ENCODE results near the gene MCF2L2. TPM values are rescaled to one million over a fixed set of nuclear protein-coding genes. Genes with fewer than 3 reads are reported as not detected.

MCF2L2 gene
- total RNA-seq, 1 experiment from 2014 or later = 1.7 TPM

- Histone ChIP-seq H4K20me1 (ENCODE audit: insufficient read depth) (no peaks in the 10 kb centered on the region), H3K9me2 (ENCODE audit: insufficient read depth) (no peaks in the 10 kb centered on the region), H2AFZ (no peak overlapping the region), H3K36me3 (ENCODE audit: low read depth) (no peaks in the 10 kb centered on the region), H3K79me2 (ENCODE audit: low read depth) (no peaks in the 10 kb centered on the region), H3F3A (ENCODE audit: insufficient read depth, low read depth) (0 out of 2 replicates have a peak, but pooled peaks cover 3% of the 10 kb centered on the region), H3K4me1 (replicated peaks; ENCODE audit: insufficient read depth) (no peaks in the 10 kb centered on the region; the same call in 1 of the 2 replicates), H3K4me2 (no peak overlapping the region), H3K27ac (no peak overlapping the region), H3K27me3 (ENCODE audit: insufficient read depth, low read depth) (no peaks in the 10 kb centered on the region), H3K4me3 (no peak overlapping the region), H3K9me3 (ENCODE audit: insufficient read depth, low read depth) (no peaks in the 10 kb centered on the region)
- peak in 1 of 2 experiments; percentile 57 for DNase-seq
- POLR2A ChIA-PET (ENCODE audit: unreplicated experiment) = no interaction called here
- TF ChIP-seq EZH2 (IDR thresholded peaks at IDR 0.05; ENCODE audit: low read depth) (no peak), CTCF (conservative IDR thresholded peaks at IDR 0.05) (no peak)
- intact Hi-C loops (cut with micrococcal nuclease; ENCODE audit: unreplicated experiment) = no loop called here
- no TSS peak for BruUV-seq (replicated peaks)
- CTCF ChIA-PET = no interaction called here
Observed at GRCh38 chr3:183192650-183193300, 235.6 kb downstream of the MCF2L2 start.

GRCh38 chr3:183189641-183190040, 238.8 kb downstream of the MCF2L2 start:
- H2AFZ ChIP-seq = no peak overlapping the region
- H3K36me3 ChIP-seq (ENCODE audit: low read depth) = no peaks in the 10 kb centered on the region
- intact Hi-C loops (cut with micrococcal nuclease; ENCODE audit: unreplicated experiment) = no loop called here
- H3K27me3 ChIP-seq (ENCODE audit: insufficient read depth, low read depth) = no peaks in the 10 kb centered on the region
- H3K4me2 ChIP-seq = no peak overlapping the region
- no peak overlapping the region for H3K27ac ChIP-seq
- ChIA-PET CTCF (no interaction called here), POLR2A (ENCODE audit: unreplicated experiment) (no interaction called here)
- H3K9me3 ChIP-seq (ENCODE audit: insufficient read depth, low read depth) = no peaks in the 10 kb centered on the region
- no peaks in the 10 kb centered on the region for H3K9me2 ChIP-seq (ENCODE audit: insufficient read depth)
- no TSS peak for BruUV-seq (replicated peaks)
- H4K20me1 ChIP-seq (ENCODE audit: insufficient read depth) = no peaks in the 10 kb centered on the region
- no peak overlapping the region for H3K4me3 ChIP-seq
- no peak for DNase-seq
- peaks cover 16% of the 10 kb centered on the region for H3K4me1 ChIP-seq (replicated peaks; ENCODE audit: insufficient read depth)
- no peaks in the 10 kb centered on the region for H3K79me2 ChIP-seq (ENCODE audit: low read depth)
- TF ChIP-seq CTCF (conservative IDR thresholded peaks at IDR 0.05) = no peak
- no peak for TF ChIP-seq EZH2 (IDR thresholded peaks at IDR 0.05; ENCODE audit: low read depth)
- peaks cover 15% of the 10 kb centered on the region; the same call in 1 of the 2 replicates for H3F3A ChIP-seq (ENCODE audit: insufficient read depth, low read depth)

GRCh38 chr3:183188895-183189462, 239.4 kb downstream of the MCF2L2 start:
- no peak for DNase-seq
- Histone ChIP-seq H3K4me3 (no peak overlapping the region), H3K4me2 (no peak overlapping the region), H2AFZ (no peak overlapping the region), H3K79me2 (ENCODE audit: low read depth) (no peaks in the 10 kb centered on the region), H3K27ac (no peak overlapping the region), H3K27me3 (ENCODE audit: insufficient read depth, low read depth) (no peaks in the 10 kb centered on the region), H3K9me3 (ENCODE audit: insufficient read depth, low read depth) (no peaks in the 10 kb centered on the region), H3K36me3 (ENCODE audit: low read depth) (no peaks in the 10 kb centered on the region), H3K9me2 (ENCODE audit: insufficient read depth) (no peaks in the 10 kb centered on the region), H4K20me1 (ENCODE audit: insufficient read depth) (no peaks in the 10 kb centered on the region), H3F3A (ENCODE audit: insufficient read depth, low read depth) (peaks cover 13% of the 10 kb centered on the region; the same call in 1 of the 2 replicates), H3K4me1 (replicated peaks; ENCODE audit: insufficient read depth) (peaks cover 16% of the 10 kb centered on the region)
- peak; percentile 47; the same call in 1 of the 2 replicates for TF ChIP-seq CTCF (conservative IDR thresholded peaks at IDR 0.05)
- no peak for TF ChIP-seq EZH2 (IDR thresholded peaks at IDR 0.05; ENCODE audit: low read depth)
- intact Hi-C loops (cut with micrococcal nuclease; ENCODE audit: unreplicated experiment) = no loop called here
- ChIA-PET CTCF (interaction anchor here (0.6 kb wide), 2 partner anchors 62 to 372 kb away, joined by 3 to 6 read pairs; no protein-coding TSS in a partner anchor), POLR2A (ENCODE audit: unreplicated experiment) (interaction anchor here (0.6 kb wide), 1 partner anchor 34 kb away, joined by 3 read pairs; no protein-coding TSS in a partner anchor)
- BruUV-seq (replicated peaks) = no TSS peak
